K562 (cell line): Measurements from ENCODE around the gene RGS3. TPM values are rescaled to one million over a fixed set of nuclear protein-coding genes. Genes with fewer than 3 reads are reported as not detected.

Experiments used
- ATAC-seq: fragments of 200-7000 bp; cut with Tn5 transposase; 3 replicates; pipeline ENCODE4 v1.9.1; 2020; ENCODE audit warnings: moderate library complexity
- BruUV-seq: library from RNA; stranded (reverse); fragments of 400-500 nt; replicated peaks from 2 replicates; lab custom pipeline; 2021; lab: Mats Ljungman, UMichigan
- CTCF ChIA-PET: fragments of 300-600 bp; formaldehyde crosslinking; extraction: SDS; loops from one replicate; lab custom pipeline; 2021; ENCODE audit warnings: low intra/inter-chr PET ratio; lab: Yijun Ruan, JAX
- POLR2A ChIA-PET: fragments of 300-600, 350-650 bp; sonication (Branson Sonifier 250); formaldehyde crosslinking; extraction: SDS; loops from one replicate; lab custom pipeline; 2021; ENCODE audit warnings: antibody characterized with exemption, inconsistent platforms; lab: Yijun Ruan, JAX
- DNase-seq, 4 experiments: peaks; one replicate each; pipeline versions ENCODE4 v3.0.0 to v3.0.0-alpha.2; 2011 to 2018; ENCODE audit warnings: low spot score in 3 of 4, mixed read lengths in 3 of 4; ENCODE audit errors: extremely low read depth in 1 of 4
- FAIRE-seq: peaks from 2 replicates; lab custom pipeline; 2011; peaks lifted over from hg19 to GRCh38; lab: Jason Lieb, UNC
- H2AFZ ChIP-seq: 2 replicates; pipeline ENCODE4 v1.6.0; 2011; ENCODE audit warnings: low read depth, low read length, control low read depth, inconsistent platforms
- H3K27ac ChIP-seq: fragments of 200-600 bp; 3 replicates; pipeline ENCODE4 v1.8.0; 2011; ENCODE audit warnings: low read depth, mild to moderate bottlenecking, control low read depth, inconsistent platforms, low read length, moderate library complexity, mixed read lengths; ENCODE audit errors: extremely low read depth
- H3K27me3 ChIP-seq, 2 experiments: fragments of 300-600 bp in 1 of 2; 2 replicates in 1 of 2; 3 replicates in 1 of 2; pipeline versions ENCODE4 v1.6.0 to v1.8.0; 2011; ENCODE audit warnings: inconsistent platforms in 2 of 2, low read length in 2 of 2, mild to moderate bottlenecking in 1 of 2, mixed read lengths in 1 of 2, moderate library complexity in 1 of 2; ENCODE audit not compliant: control insufficient read depth in 2 of 2, insufficient read depth in 2 of 2
- H3K36me3 ChIP-seq: fragments of 300-600 bp; 3 replicates; pipeline ENCODE4 v1.8.0; 2011; ENCODE audit warnings: mild to moderate bottlenecking, low read length, inconsistent platforms; ENCODE audit not compliant: control insufficient read depth, insufficient read depth
- H3K4me1 ChIP-seq, 2 experiments: fragments of 200-600 bp in 1 of 2; replicated peaks in 1 of 2; 2 replicates in 1 of 2; 3 replicates in 1 of 2; pipeline versions ENCODE4 v1.5.1 to v1.8.0; 2011; ENCODE audit warnings: inconsistent platforms in 2 of 2, low read length in 2 of 2, mild to moderate bottlenecking in 1 of 2, mixed read lengths in 1 of 2, moderate library complexity in 1 of 2; ENCODE audit not compliant: control insufficient read depth in 2 of 2, insufficient read depth in 2 of 2
- H3K4me2 ChIP-seq: 2 replicates; pipeline ENCODE4 v1.6.1; 2011; ENCODE audit warnings: low read length, control low read depth, inconsistent platforms, mixed read lengths; ENCODE audit not compliant: insufficient read depth
- H3K4me3 ChIP-seq: fragments of 200-600 bp; sonication (generic), shearing (Covaris generic); 2 replicates; pipeline ENCODE4 v1.5.1; 2016; ENCODE audit warnings: control low read depth, inconsistent platforms
- H3K79me2 ChIP-seq: fragments of 200-600 bp; 3 replicates; pipeline ENCODE4 v1.8.0; 2011; ENCODE audit warnings: low read length, inconsistent platforms; ENCODE audit not compliant: control insufficient read depth, insufficient read depth
- H3K9ac ChIP-seq, 2 experiments: 2 replicates each; pipeline versions ENCODE4 v1.6.0 to v1.6.1; 2011; ENCODE audit warnings: low read depth in 2 of 2, low read length in 2 of 2, control low read depth in 1 of 2, inconsistent platforms in 1 of 2, mild to moderate bottlenecking in 1 of 2, mixed read lengths in 1 of 2; ENCODE audit not compliant: insufficient read depth in 1 of 2
- H3K9me1 ChIP-seq: one replicate; pipeline ENCODE4 v1.6.0; 2011; ENCODE audit warnings: inconsistent platforms, mild to moderate bottlenecking, low read length, moderate library complexity; ENCODE audit not compliant: control insufficient read depth, insufficient read depth
- H3K9me3 ChIP-seq: replicated peaks from 2 replicates; pipeline ENCODE4 v1.5.1; 2011; ENCODE audit warnings: low read depth, low read length, inconsistent platforms; ENCODE audit not compliant: control insufficient read depth, insufficient read depth
- H4K20me1 ChIP-seq: replicated peaks from 2 replicates; pipeline ENCODE4 v1.6.1; 2011; ENCODE audit warnings: low read length, inconsistent platforms, mixed read lengths; ENCODE audit not compliant: control insufficient read depth, insufficient read depth
- ATF4 ChIP-seq: fragments of 450-650 bp; formaldehyde crosslinking; IDR thresholded peaks from 2 replicates; pipeline ENCODE4 v1.4.0; 2022; ENCODE audit warnings: mild to moderate bottlenecking, moderate library complexity
- BRF1 ChIP-seq: IDR thresholded peaks from 3 replicates; pipeline ENCODE4 v1.6.1; 2011; ENCODE audit warnings: borderline replicate concordance, mild to moderate bottlenecking; ENCODE audit not compliant: insufficient read length; ENCODE audit errors: extremely low read depth
- BRF2 ChIP-seq: IDR thresholded peaks from 3 replicates; pipeline ENCODE4 v1.6.1; 2011; ENCODE audit warnings: borderline replicate concordance, mild to moderate bottlenecking; ENCODE audit not compliant: insufficient read length, insufficient read depth
- CREB5 ChIP-seq: fragments of 250-450 bp; sonication (Bioruptor Pico); IDR thresholded peaks from 2 replicates; pipeline ENCODE4 v1.5.0; 2020; ENCODE audit warnings: mild to moderate bottlenecking
- FOXP4 ChIP-seq: sonication (generic); formaldehyde crosslinking; IDR thresholded peaks from 2 replicates; pipeline ENCODE4 v1.8.0; 2022; ENCODE audit warnings: mild to moderate bottlenecking, missing genetic modification reagents, borderline replicate concordance
- MBD1 ChIP-seq: fragments of 250-450 bp; sonication (Bioruptor Pico); IDR thresholded peaks from 2 replicates; pipeline ENCODE4 v1.8.0; 2022; ENCODE audit warnings: inconsistent platforms
- MYC ChIP-seq, 2 experiments: fragments of 250-450 bp in 1 of 2; sonication (Bioruptor Pico) in 1 of 2; IDR thresholded peaks; 2 replicates each; pipeline versions ENCODE4 v1.5.1 to v1.6.1; 2012 to 2021; ENCODE audit warnings: low read depth in 2 of 2, borderline replicate concordance in 1 of 2, improper control_type of control experiment in 1 of 2, low read length in 1 of 2, mild to moderate bottlenecking in 1 of 2, moderate library complexity in 1 of 2
- SIX5 ChIP-seq, 2 experiments: IDR thresholded peaks; 2 replicates each; pipeline ENCODE4 v1.6.1; 2011; ENCODE audit warnings: low read length in 2 of 2, borderline replicate concordance in 1 of 2, low read depth in 1 of 2, mild to moderate bottlenecking in 1 of 2, moderate library complexity in 1 of 2; ENCODE audit not compliant: insufficient read depth in 1 of 2
- SMARCA4 ChIP-seq: fragments of 450-650 bp; IDR thresholded peaks from 2 replicates; pipeline ENCODE4 v1.6.1; 2016
- ZNF274 ChIP-seq: IDR thresholded peaks from 2 replicates; pipeline ENCODE4 v1.6.1; 2011; ENCODE audit warnings: low read depth, mild to moderate bottlenecking, low read length, moderate library complexity, borderline replicate concordance
- ZNF707 ChIP-seq: fragments of 250-450 bp; sonication (Bioruptor Pico); conservative IDR thresholded peaks from 2 replicates; pipeline ENCODE4 v1.8.0; 2022; ENCODE audit warnings: inconsistent platforms, mild to moderate bottlenecking, moderate library complexity
- ZNF764 ChIP-seq: fragments of 250-450 bp; sonication (Bioruptor Pico); IDR thresholded peaks from 2 replicates; pipeline ENCODE4 v1.4.0; 2020; ENCODE audit warnings: low read depth, mild to moderate bottlenecking, moderate library complexity
- WGBS: fragments of 100-300 bp; shearing (Covaris generic); methylation state at CpG from one replicate; pipeline ENCODE4 v1.1.6; 2016; ENCODE audit warnings: low coverage, mixed read lengths; ENCODE audit not compliant: insufficient coverage; ENCODE audit errors: missing lambda C conversion rate; 5-methylcytosine and 5-hydroxymethylcytosine counted together
- in situ Hi-C: fragments of 300-500 bp; cut with MboI; formaldehyde crosslinking; loops from 4 replicates; pipeline ENCODE4 v1.15.0; 2018; ENCODE audit warnings: inconsistent platforms, mixed read lengths
- intact Hi-C: fragments of 100-400 bp; cut with micrococcal nuclease; formaldehyde crosslinking; loops from 2 replicates; pipeline ENCODE4 v1.14.2; 2022
- polyA plus RNA-seq, 8 experiments: library from polyadenylated mRNA; depleted of rRNA in 4 of 8; stranded (reverse) in 5 of 8; unstranded in 3 of 8; fragments of >200 nt; fragmentation: Nextera tagmentation in 2 of 8; fragmentation: Illumina TruSeq in 1 of 8; extraction: Ambion mirVana in 2 of 8; extraction: Trizol in 1 of 8; gene quantifications; 2 replicates each; pipeline versions ENCODE4 v1.2.1 to v1.2.3, GENCODE V29; 2011 to 2014; ENCODE audit warnings: inconsistent platforms in 1 of 8, missing spikeins in 1 of 8
- total RNA-seq, 7 experiments: library from RNA; depleted of rRNA in 6 of 7; stranded (reverse); fragments of >200 nt in 6 of 7; fragmentation: Illumina TruSeq in 2 of 7; extraction: Trizol in 2 of 7; gene quantifications; 2 replicates each; pipeline versions ENCODE4 v1.2.1 to v1.2.3, GENCODE V29; 2011 to 2021; ENCODE audit warnings: low replicate concordance in 1 of 7

The RGS3 gene
- total and polyA plus RNA-seq, 9 of the 15 experiments (the other 6 are each of a cell fraction or from before 2014, with no cell fraction given): 0.08 to 2.9 (median 0.95) TPM

- CTCF ChIA-PET: no interaction called here
- intact Hi-C loops: no loop called here
- Histone ChIP-seq H3K4me1 (peaks cover 0 to 6% of the 10 kb centered on the region in 2 experiments; a peak in 2 of 5 replicates), H3K4me3 (no peak overlapping the region), H4K20me1 (no peaks in the 10 kb centered on the region; the same call in 1 of the 2 replicates), H3K9me3 (no peaks in the 10 kb centered on the region), H3K36me3 (no peaks in the 10 kb centered on the region), H3K27ac (no peak overlapping the region), H3K27me3 (peaks cover 50 to 77% of the 10 kb centered on the region in 2 experiments), H3K9ac (no peak overlapping the region), H3K4me2 (no peak overlapping the region), H2AFZ (no peak overlapping the region), H3K9me1 (no peaks in the 10 kb centered on the region), H3K79me2 (no peaks in the 10 kb centered on the region)
- ATAC-seq (no peak), DNase-seq (no peak), FAIRE-seq (no peak)
- BruUV-seq: no TSS peak
- 12% methylated on average over 4 of the region's 4 CpGs for WGBS
- in situ Hi-C loops: no loop called here
- POLR2A ChIA-PET: interaction anchor here (1.4 kb wide), 1 partner anchor 16 kb away, joined by 5 read pairs; no protein-coding TSS in a partner anchor
- TF ChIP-seq BRF2 (no peak), CREB5 (CRISPR knock-in tag) (no peak), MYC (IDR thresholded peaks at IDR 0.05; ENCODE audit: low read depth, low read length) (no peak), MYC (CRISPR knock-in tag; IDR thresholded peaks at IDR 0.05; ENCODE audit: borderline replicate concordance, low read depth) (no peak), ZNF274 (no peak), ATF4 (CRISPR knock-in tag) (no peak), BRF1 (no peak), MBD1 (no peak), SIX5 (IDR thresholded peaks at IDR 0.05; ENCODE audit: borderline replicate concordance in 1 of 2, insufficient read depth in 1 of 2, low read depth in 1 of 2, low read length in 2 of 2) (no peak), ZNF707 (CRISPR knock-in tag) (no peak), ZNF764 (CRISPR knock-in tag) (no peak), FOXP4 (CRISPR knock-in tag) (no peak), SMARCA4 (no peak)
These were observed 61.7 kb downstream of the RGS3 start for GRCh38 chr9:113525205-113525604.
